IMR-90 (cell line): Measurements from ENCODE around the gene OTUD4. TPM values are rescaled to one million over a fixed set of nuclear protein-coding genes. Genes with fewer than 3 reads are reported as not detected.

Experiments
- ATAC-seq: fragments of 200-7000 bp; cut with Tn5 transposase; 2 replicates; pipeline ENCODE4 v1.9.1; 2020; ENCODE audit warnings: low read depth, mild to moderate bottlenecking, moderate library complexity
- BruUV-seq: library from RNA; stranded (reverse); fragments of 400-500 nt; replicated peaks from 2 replicates; lab custom pipeline; 2021; lab: Mats Ljungman, UMichigan
- CTCF ChIA-PET: fragments of 300-600 bp; formaldehyde crosslinking; extraction: SDS; loops from one replicate; lab custom pipeline; 2021; ENCODE audit warnings: antibody characterized with exemption; lab: Yijun Ruan, JAX
- POLR2A ChIA-PET: fragments of 300-600 bp; sonication (Branson Sonifier 250); formaldehyde crosslinking; loops from one replicate; lab custom pipeline; 2022; ENCODE audit warnings: antibody characterized with exemption; ENCODE audit not compliant: unreplicated experiment; lab: Charles Lee
- DNase-seq: peaks from one replicate; pipeline ENCODE4 v3.0.0; 2013
- H2AFZ ChIP-seq: replicated peaks from 2 replicates; pipeline ENCODE3; 2013; ENCODE audit warnings: low read length, mild to moderate bottlenecking; ENCODE audit not compliant: poor library complexity
- H2AK5ac ChIP-seq: 2 replicates; pipeline ENCODE4 v1.6.1; 2013; ENCODE audit warnings: low read depth, low read length, inconsistent platforms
- H2AK9ac ChIP-seq: replicated peaks from 2 replicates; pipeline ENCODE3; 2013; ENCODE audit warnings: mild to moderate bottlenecking, low read depth, low read length, moderate library complexity; ENCODE audit not compliant: poor library complexity
- H2BK120ac ChIP-seq: 2 replicates; pipeline ENCODE4 v1.6.1; 2013; ENCODE audit warnings: low read depth, low read length, inconsistent platforms
- H2BK15ac ChIP-seq: 3 replicates; pipeline ENCODE4 v1.6.1; 2013; ENCODE audit warnings: low read depth, low read length, inconsistent platforms
- H2BK20ac ChIP-seq: 2 replicates; pipeline ENCODE4 v1.6.1; 2013; ENCODE audit warnings: low read depth, mild to moderate bottlenecking, inconsistent platforms, low read length, moderate library complexity
- H2BK5ac ChIP-seq: 2 replicates; pipeline ENCODE4 v1.6.1; 2013; ENCODE audit warnings: mild to moderate bottlenecking, low read depth, low read length, inconsistent platforms; ENCODE audit not compliant: poor library complexity, severe bottlenecking
- H3K14ac ChIP-seq: replicated peaks from 2 replicates; pipeline ENCODE4 v1.6.1; 2013; ENCODE audit warnings: low read depth, low read length, inconsistent platforms
- H3K18ac ChIP-seq: 2 replicates; pipeline ENCODE4 v1.6.1; 2013; ENCODE audit warnings: low read depth, low read length, control low read depth
- H3K23ac ChIP-seq: 2 replicates; pipeline ENCODE4 v1.6.1; 2013; ENCODE audit warnings: low read depth, low read length, inconsistent platforms
- H3K27ac ChIP-seq: 2 replicates; pipeline ENCODE4 v1.5.1; 2013; ENCODE audit warnings: mild to moderate bottlenecking, control low read depth, low read length; ENCODE audit not compliant: insufficient read depth
- H3K27me3 ChIP-seq: 2 replicates; pipeline ENCODE4 v1.6.1; 2013; ENCODE audit warnings: low read length; ENCODE audit not compliant: control insufficient read depth, insufficient read depth
- H3K36me3 ChIP-seq: 2 replicates; pipeline ENCODE4 v1.6.1; 2013; ENCODE audit warnings: low read length, mixed read lengths; ENCODE audit not compliant: control insufficient read depth, insufficient read depth
- H3K4ac ChIP-seq: 2 replicates; pipeline ENCODE4 v1.6.1; 2013; ENCODE audit warnings: low read depth, low read length, inconsistent platforms
- H3K4me1 ChIP-seq: 2 replicates; pipeline ENCODE4 v1.6.1; 2013; ENCODE audit warnings: low read length, mixed read lengths; ENCODE audit not compliant: control insufficient read depth, insufficient read depth
- H3K4me2 ChIP-seq: 2 replicates; pipeline ENCODE4 v1.6.1; 2013; ENCODE audit warnings: low read depth, mild to moderate bottlenecking, control low read depth, low read length, moderate library complexity
- H3K4me3 ChIP-seq: 2 replicates; pipeline ENCODE4 v1.5.1; 2013; ENCODE audit warnings: low read depth, mild to moderate bottlenecking, control low read depth, low read length, moderate library complexity; ENCODE audit not compliant: insufficient read depth
- H3K56ac ChIP-seq: 2 replicates; pipeline ENCODE4 v1.6.1; 2013; ENCODE audit warnings: low read length, inconsistent platforms; ENCODE audit not compliant: insufficient read depth; ENCODE audit errors: extremely low read depth
- H3K79me1 ChIP-seq, 2 experiments: 2 replicates each; pipeline ENCODE4 v1.6.1; 2013; ENCODE audit warnings: low read length in 2 of 2, inconsistent platforms in 1 of 2, low read depth in 1 of 2
- H3K9ac ChIP-seq: 2 replicates; pipeline ENCODE4 v1.6.1; 2013; ENCODE audit warnings: low read depth, low read length, control low read depth
- H3K9me1 ChIP-seq: 2 replicates; pipeline ENCODE4 v1.6.1; 2013; ENCODE audit warnings: low read length, inconsistent platforms; ENCODE audit not compliant: insufficient read depth
- H3K9me3 ChIP-seq: 2 replicates; pipeline ENCODE4 v1.6.1; 2013; ENCODE audit warnings: low read length; ENCODE audit not compliant: control insufficient read depth, insufficient read depth
- H4K20me1 ChIP-seq: 2 replicates; pipeline ENCODE4 v1.6.1; 2013; ENCODE audit warnings: low read length, inconsistent platforms; ENCODE audit not compliant: insufficient read depth
- H4K5ac ChIP-seq: 2 replicates; pipeline ENCODE4 v1.6.1; 2013; ENCODE audit warnings: mild to moderate bottlenecking, low read depth, low read length, control low read depth
- H4K8ac ChIP-seq, 2 experiments: 2 replicates each; pipeline ENCODE4 v1.6.1; 2013; ENCODE audit warnings: low read depth in 2 of 2, low read length in 2 of 2, control low read depth in 1 of 2, inconsistent platforms in 1 of 2
- H4K91ac ChIP-seq: 2 replicates; pipeline ENCODE4 v1.6.1; 2013; ENCODE audit warnings: low read depth, low read length, inconsistent platforms; ENCODE audit not compliant: insufficient read depth
- MAZ ChIP-seq: IDR thresholded peaks from 2 replicates; pipeline ENCODE4 v1.6.1; 2012; ENCODE audit warnings: low read depth, mild to moderate bottlenecking, low read length, improper control_type of control experiment, moderate library complexity, borderline replicate concordance
- RFX5 ChIP-seq: IDR thresholded peaks from 2 replicates; pipeline ENCODE4 v1.8.0; 2012; ENCODE audit warnings: low read depth, mild to moderate bottlenecking, low read length, moderate library complexity
- WGBS, 2 experiments: methylation state at CpG; one replicate each; pipeline versions ENCODE4 v1.1.5 to v1.1.7; 2013; ENCODE audit warnings: missing lambda C conversion rate in 2 of 2; ENCODE audit not compliant: insufficient read length in 1 of 2; ENCODE audit errors: extremely low coverage in 2 of 2; 5-methylcytosine and 5-hydroxymethylcytosine counted together
- dilution Hi-C: fragments of 300-500 bp; cut with HindIII; formaldehyde crosslinking; loops from one replicate; pipeline ENCODE4 v1.14.3; 2018; ENCODE audit warnings: low sequenced_read_pairs; ENCODE audit not compliant: unreplicated experiment
- in situ Hi-C: fragments of 300-500 bp; cut with MboI; formaldehyde crosslinking; loops from 3 replicates; pipeline ENCODE4 v1.14.3; 2019; ENCODE audit warnings: low sequenced_read_pairs, inconsistent platforms, mixed read lengths
- intact Hi-C: fragments of 100-400 bp; cut with micrococcal nuclease; formaldehyde crosslinking; loops from 2 replicates; pipeline ENCODE4 v1.10.0; 2022
- polyA plus RNA-seq, 3 experiments: library from polyadenylated mRNA; depleted of rRNA; stranded (reverse); fragments of >200 nt; gene quantifications; 2 replicates each; pipeline ENCODE4 v1.2.3, GENCODE V29; 2012; ENCODE audit warnings: low replicate concordance in 1 of 3
- total RNA-seq: library from RNA; depleted of rRNA; stranded (reverse); fragments of >200 nt; gene quantifications from 2 replicates; pipeline ENCODE4 v1.2.3, GENCODE V29; 2012
- TF ChIP-seq, protein P1 (sequence below): fragments of 150-350 bp; IDR thresholded peaks from 2 replicates; pipeline ENCODE4 v1.6.1; 2016; ENCODE audit warnings: low read depth, mild to moderate bottlenecking, low read length, moderate library complexity, borderline replicate concordance
- TF ChIP-seq, protein P2 (sequence below): fragments of 150-350 bp; IDR thresholded peaks from 2 replicates; pipeline ENCODE4 v1.6.1; 2017; ENCODE audit warnings: mild to moderate bottlenecking, antibody characterized with exemption, low read length, low read depth

Gene OTUD4
- total and polyA plus RNA-seq, 2 of the 4 experiments (the other 2 are of a cell fraction), result 11.0 to 12.4 TPM

GRCh38 chr4:145156986-145157385, 23.4 kb downstream of the OTUD4 start:
- ChIA-PET POLR2A (interaction anchor here (0.6 kb wide), 1 partner anchor 647 kb away, joined by 3 read pairs; no protein-coding TSS in a partner anchor), CTCF (no interaction called here)
- H3K4me3 ChIP-seq, result no peak overlapping the region
- DNase-seq (no peak), ATAC-seq (no peak)
- no peak overlapping the region for H3K23ac ChIP-seq
- H4K5ac ChIP-seq, result no peak overlapping the region
- no peak overlapping the region for H3K56ac ChIP-seq
- H3K4ac ChIP-seq, result no peak overlapping the region
- no peak overlapping the region for H2AK5ac ChIP-seq
- H3K36me3 ChIP-seq, result peaks cover 8% of the 10 kb centered on the region
- dilution Hi-C loops, result no loop called here
- no peak overlapping the region for H4K8ac ChIP-seq
- H2AFZ ChIP-seq, result no peak overlapping the region
- no peaks in the 10 kb centered on the region for H4K20me1 ChIP-seq
- H3K18ac ChIP-seq, result no peak overlapping the region
- no peak overlapping the region for H2BK15ac ChIP-seq
- no peak overlapping the region for H2BK5ac ChIP-seq
- no peak overlapping the region for H3K14ac ChIP-seq
- no peak overlapping the region for H3K4me2 ChIP-seq
- H3K27ac ChIP-seq, result no peak overlapping the region
- no peaks in the 10 kb centered on the region for H3K4me1 ChIP-seq
- intact Hi-C loops, result no loop called here
- no peak overlapping the region for H3K9ac ChIP-seq
- H3K27me3 ChIP-seq, result no peaks in the 10 kb centered on the region
- no peak overlapping the region for H2BK20ac ChIP-seq
- TF ChIP-seq, protein P1, sequence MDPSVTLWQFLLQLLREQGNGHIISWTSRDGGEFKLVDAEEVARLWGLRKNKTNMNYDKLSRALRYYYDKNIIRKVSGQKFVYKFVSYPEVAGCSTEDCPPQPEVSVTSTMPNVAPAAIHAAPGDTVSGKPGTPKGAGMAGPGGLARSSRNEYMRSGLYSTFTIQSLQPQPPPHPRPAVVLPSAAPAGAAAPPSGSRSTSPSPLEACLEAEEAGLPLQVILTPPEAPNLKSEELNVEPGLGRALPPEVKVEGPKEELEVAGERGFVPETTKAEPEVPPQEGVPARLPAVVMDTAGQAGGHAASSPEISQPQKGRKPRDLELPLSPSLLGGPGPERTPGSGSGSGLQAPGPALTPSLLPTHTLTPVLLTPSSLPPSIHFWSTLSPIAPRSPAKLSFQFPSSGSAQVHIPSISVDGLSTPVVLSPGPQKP, result no peak
- TF ChIP-seq, protein P2, sequence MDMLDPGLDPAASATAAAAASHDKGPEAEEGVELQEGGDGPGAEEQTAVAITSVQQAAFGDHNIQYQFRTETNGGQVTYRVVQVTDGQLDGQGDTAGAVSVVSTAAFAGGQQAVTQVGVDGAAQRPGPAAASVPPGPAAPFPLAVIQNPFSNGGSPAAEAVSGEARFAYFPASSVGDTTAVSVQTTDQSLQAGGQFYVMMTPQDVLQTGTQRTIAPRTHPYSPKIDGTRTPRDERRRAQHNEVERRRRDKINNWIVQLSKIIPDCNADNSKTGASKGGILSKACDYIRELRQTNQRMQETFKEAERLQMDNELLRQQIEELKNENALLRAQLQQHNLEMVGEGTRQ, result no peak
- TF ChIP-seq RFX5 (no peak), MAZ (no peak)
- H2BK120ac ChIP-seq, result no peak overlapping the region
- H3K9me3 ChIP-seq, result no peaks in the 10 kb centered on the region
- H2AK9ac ChIP-seq, result no peak overlapping the region
- H3K9me1 ChIP-seq, result no peaks in the 10 kb centered on the region
- WGBS, 2 experiments, result no CpG with 5 or more reads among the region's 2 CpGs
- H4K91ac ChIP-seq, result no peak overlapping the region
- no TSS peak for BruUV-seq
- in situ Hi-C loops, result no loop called here
- peaks cover 10 to 13% of the 10 kb centered on the region in 2 experiments for H3K79me1 ChIP-seq
